ENCODE measurements around the gene SLC26A3.

Gene SLC26A3

GRCh38 chr7:107785926-107786325, 17.1 kb downstream of the SLC26A3 start:
- Histone ChIP-seq H3K9ac (ENCODE audit: low read length) (no peak overlapping the region), H3K4me1 (ENCODE audit: insufficient read depth, low read length, severe bottlenecking) (no peaks in the 10 kb centered on the region), H3K27ac (ENCODE audit: low read depth, low read length, poor library complexity, severe bottlenecking) (no peak overlapping the region), H3K4me3 (ENCODE audit: low read depth, low read length, poor library complexity, severe bottlenecking) (no peak overlapping the region), H3K9me2 (ENCODE audit: low read depth, low read length) (no peaks in the 10 kb centered on the region), H3K9me3 (ENCODE audit: low read length) (no peaks in the 10 kb centered on the region), H2AFZ (ENCODE audit: low read length) (no peak overlapping the region), H3F3A (ENCODE audit: insufficient read depth, low read length) (no peaks in the 10 kb centered on the region), H3K36me3 (ENCODE audit: insufficient read depth, low read length) (no peaks in the 10 kb centered on the region), H3K79me2 (ENCODE audit: insufficient read depth, low read length) (no peaks in the 10 kb centered on the region), H3K4me2 (ENCODE audit: low read length) (no peak overlapping the region), H3K27me3 (ENCODE audit: insufficient read depth, low read length) (no peaks in the 10 kb centered on the region), H4K20me1 (ENCODE audit: insufficient read depth, low read length) (no peaks in the 10 kb centered on the region)
- TF ChIP-seq EZH2 (IDR thresholded peaks at IDR 0.05; ENCODE audit: borderline replicate concordance, low read length) (no peak), CTCF (IDR thresholded peaks at IDR 0.05; ENCODE audit: low read length) (no peak)

- Histone ChIP-seq H3K4me3 (ENCODE audit: low read depth, low read length, poor library complexity, severe bottlenecking) (no peak overlapping the region), H3K9ac (ENCODE audit: low read length) (no peak overlapping the region), H3K27me3 (ENCODE audit: insufficient read depth, low read length) (no peaks in the 10 kb centered on the region), H4K20me1 (ENCODE audit: insufficient read depth, low read length) (no peaks in the 10 kb centered on the region), H3K79me2 (ENCODE audit: insufficient read depth, low read length) (no peaks in the 10 kb centered on the region), H2AFZ (ENCODE audit: low read length) (no peak overlapping the region), H3K4me2 (ENCODE audit: low read length) (no peak overlapping the region), H3K36me3 (ENCODE audit: insufficient read depth, low read length) (no peaks in the 10 kb centered on the region), H3K4me1 (ENCODE audit: insufficient read depth, low read length, severe bottlenecking) (no peaks in the 10 kb centered on the region), H3K9me3 (ENCODE audit: low read length) (no peaks in the 10 kb centered on the region), H3K27ac (ENCODE audit: low read depth, low read length, poor library complexity, severe bottlenecking) (no peak overlapping the region), H3K9me2 (ENCODE audit: low read depth, low read length) (no peaks in the 10 kb centered on the region), H3F3A (ENCODE audit: insufficient read depth, low read length) (no peaks in the 10 kb centered on the region)
- TF ChIP-seq EZH2 (IDR thresholded peaks at IDR 0.05; ENCODE audit: borderline replicate concordance, low read length) (no peak), CTCF (IDR thresholded peaks at IDR 0.05; ENCODE audit: low read length) (no peak)
Measured at GRCh38 chr7:107785170-107785569, 17.9 kb downstream of the SLC26A3 start.

- no peaks in the 10 kb centered on the region for H3F3A ChIP-seq (ENCODE audit: insufficient read depth, low read length)
- H2AFZ ChIP-seq (ENCODE audit: low read length): no peak overlapping the region
- H3K27ac ChIP-seq (ENCODE audit: low read depth, low read length, poor library complexity, severe bottlenecking): no peak overlapping the region
- H4K20me1 ChIP-seq (ENCODE audit: insufficient read depth, low read length): no peaks in the 10 kb centered on the region
- H3K4me3 ChIP-seq (ENCODE audit: low read depth, low read length, poor library complexity, severe bottlenecking): no peak overlapping the region
- no peaks in the 10 kb centered on the region for H3K9me3 ChIP-seq (ENCODE audit: low read length)
- TF ChIP-seq EZH2 (IDR thresholded peaks at IDR 0.05; ENCODE audit: borderline replicate concordance, low read length) (no peak), CTCF (IDR thresholded peaks at IDR 0.05; ENCODE audit: low read length) (no peak)
- H3K9me2 ChIP-seq (ENCODE audit: low read depth, low read length): no peaks in the 10 kb centered on the region
- no peak overlapping the region for H3K4me2 ChIP-seq (ENCODE audit: low read length)
- H3K9ac ChIP-seq (ENCODE audit: low read length): no peak overlapping the region
- no peaks in the 10 kb centered on the region for H3K79me2 ChIP-seq (ENCODE audit: insufficient read depth, low read length)
- H3K27me3 ChIP-seq (ENCODE audit: insufficient read depth, low read length): no peaks in the 10 kb centered on the region
- no peaks in the 10 kb centered on the region for H3K36me3 ChIP-seq (ENCODE audit: insufficient read depth, low read length)
- H3K4me1 ChIP-seq (ENCODE audit: insufficient read depth, low read length, severe bottlenecking): no peaks in the 10 kb centered on the region
Measured at GRCh38 chr7:107783648-107784047, 19.4 kb downstream of the SLC26A3 start.

Measured in OCI-LY1 (cell line).